Spleen (tissue), 7 donors: ENCODE measurements around the gene KCNK4.

Experiments used
- CTCF ChIP-seq, 11 experiments: fragments of 200-600 bp in 7 of 11; fragments of 450-650 bp in 4 of 11; sonication (generic) in 4 of 11; IDR thresholded peaks in 8 of 11; conservative IDR thresholded peaks in 3 of 11; 1 replicate in 7 of 11; 2 replicates in 4 of 11; pipeline versions ENCODE4 v1.4.0 to v1.8.0; 2016 to 2021; ENCODE audit warnings: antibody characterized with exemption in 11 of 11, inconsistent platforms in 4 of 11, mild to moderate bottlenecking in 1 of 11
- POLR2AphosphoS5 ChIP-seq, 3 donors: sonication (generic); formaldehyde crosslinking; IDR thresholded peaks; one replicate each; pipeline ENCODE4 v1.5.1; 2017; ENCODE audit warnings: antibody characterized with exemption in 3 of 3
- donor health status: DM: no; HTN: no; CAD: no; lungs with moderate emphysema.
- donor health status: DM: no; HTN: no; CAD: no.
- donor health status: DM: no; HTN: no; CAD: no.

- TF ChIP-seq POLR2AphosphoS5 (IDR thresholded peaks at IDR 0.05) (peak in 1 of 3 donors; percentile 47), CTCF (IDR thresholded peaks at IDR 0.05 in 8 of 11, conservative IDR thresholded peaks at IDR 0.05 in 3 of 11) (no peak)
Measured at GRCh38 chr11:64267207-64267945, 23.7 kb upstream of the KCNK4 start.
